Skeletal muscle cell (primary cell): Measurements from ENCODE around the gene IMMP2L.
A peak's percentile ranks its signal among the peaks of the same experiment; 100 is the strongest.
"Not testable (repeated sequence)": the region's sequence is repeated elsewhere in the genome, so short reads cannot be mapped to it uniquely, and the experiment has no call there.

Source experiments
- DNase-seq: peaks from one replicate; pipeline ENCODE4 v3.0.0-alpha.2; 2010; ENCODE audit warnings: low read depth
- H3K4me3 ChIP-seq: 2 replicates; pipeline ENCODE4 v1.5.1; 2011; ENCODE audit warnings: low read depth, mild to moderate bottlenecking, control low read depth, low read length, moderate library complexity

The IMMP2L gene

DNA sequence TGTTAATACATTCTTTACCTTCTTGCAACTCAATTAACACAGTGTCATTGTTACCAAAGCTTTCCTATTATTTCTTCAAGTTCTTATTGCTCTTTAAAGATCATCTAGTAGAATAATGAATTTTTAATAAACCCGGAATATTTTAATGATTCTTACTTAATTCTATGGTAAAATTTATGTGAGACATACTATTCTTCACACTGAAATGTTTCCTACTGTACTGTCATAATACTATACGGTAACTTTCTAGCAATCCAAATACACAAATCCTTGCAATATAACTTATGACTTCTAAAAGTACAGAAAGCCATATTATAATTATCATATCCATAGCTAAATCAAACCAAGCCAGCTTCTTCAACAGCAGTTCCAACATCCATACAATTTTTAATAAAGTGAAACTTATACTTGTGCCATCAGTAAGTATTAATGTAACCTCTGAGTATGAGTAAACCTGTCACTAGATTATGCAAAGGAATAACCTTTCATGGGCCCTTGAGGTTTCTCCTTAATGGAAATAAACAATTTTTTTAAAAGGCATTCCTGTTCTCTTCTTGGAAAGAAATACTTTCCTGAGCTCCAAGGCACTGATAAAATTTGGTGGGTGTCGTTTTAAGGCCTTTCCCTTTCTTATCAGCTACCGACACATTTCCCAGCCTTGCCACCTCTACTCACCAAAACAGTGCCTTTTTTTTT is 87.4 kb downstream of the IMMP2L start:
- H3K4me3 ChIP-seq = no peak overlapping the region
- DNase-seq = no peak

DNA sequence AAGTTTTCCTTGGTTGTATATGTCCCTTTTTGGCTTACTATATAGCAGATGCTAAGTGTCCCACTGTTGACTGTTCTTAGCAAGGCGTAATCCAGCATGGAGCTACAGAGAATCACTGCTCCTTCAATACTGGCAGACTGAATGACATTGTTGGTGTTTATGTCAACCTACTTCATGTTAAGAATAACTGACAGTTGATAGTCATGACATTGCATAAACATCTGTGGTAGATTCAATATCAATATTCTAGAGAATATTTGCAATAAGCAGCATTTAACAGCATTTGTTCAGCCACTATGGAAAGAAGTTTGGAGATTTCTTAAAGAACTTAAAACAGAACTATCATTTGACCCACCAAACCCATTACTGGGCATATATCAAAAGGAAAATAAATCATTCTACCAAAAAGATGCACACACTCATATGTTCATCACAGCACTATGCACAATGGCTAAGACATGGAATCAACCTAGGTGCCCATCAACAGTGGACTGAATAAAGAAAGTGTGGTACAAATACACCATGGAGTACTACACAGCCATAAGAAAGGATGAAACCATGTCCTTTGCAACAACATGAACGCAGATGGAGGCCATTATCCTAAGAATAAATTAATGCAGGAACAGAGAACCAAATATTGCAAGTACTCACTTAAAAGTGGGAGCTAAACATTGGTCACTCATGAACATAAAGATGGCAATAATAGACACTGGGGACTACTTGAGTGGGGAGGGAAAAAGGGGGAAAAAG is 88.7 kb downstream of the IMMP2L start:
- no peak overlapping the region for H3K4me3 ChIP-seq
- no peak for DNase-seq

DNA sequence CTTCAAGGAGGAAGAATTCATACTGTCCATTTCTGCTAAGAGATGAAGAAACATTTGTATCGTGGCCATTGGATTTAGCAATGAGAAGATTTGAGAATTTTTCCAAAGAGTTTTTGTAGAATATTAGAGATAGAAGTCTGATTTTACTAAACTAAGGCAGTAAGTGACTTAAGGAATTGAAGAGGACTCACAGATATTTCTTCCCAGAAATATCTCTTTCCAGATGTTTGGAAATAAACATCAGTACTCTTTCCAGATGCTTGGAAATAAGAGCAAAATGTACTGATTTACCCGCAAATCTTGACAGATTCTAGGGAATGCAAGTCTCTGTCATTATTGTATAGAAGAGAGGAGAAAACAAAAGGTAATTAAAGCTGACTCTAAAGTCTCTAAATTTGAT is 91.3 kb downstream of the IMMP2L start:
- H3K4me3 ChIP-seq = no peak overlapping the region
- DNase-seq = no peak

DNA sequence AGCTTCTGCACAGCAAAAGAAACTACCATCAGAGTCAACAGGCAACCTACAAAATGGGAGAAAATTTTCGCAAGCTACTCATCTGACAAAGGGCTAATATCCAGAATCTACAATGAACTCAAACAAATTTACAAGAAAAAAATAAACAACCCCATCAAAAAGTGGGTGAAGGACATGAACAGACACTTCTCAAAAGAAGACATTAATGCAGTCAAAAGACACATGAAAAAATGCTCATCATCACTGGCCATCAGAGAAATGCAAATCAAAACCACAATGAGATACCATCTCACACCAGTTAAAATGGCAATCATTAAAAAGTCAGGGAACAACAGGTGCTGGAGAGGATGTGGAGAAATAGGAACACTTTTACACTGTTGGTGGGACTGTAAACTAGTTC is 92.4 kb downstream of the IMMP2L start:
- not testable (repeated sequence) for DNase-seq, H3K4me3 ChIP-seq

DNA sequence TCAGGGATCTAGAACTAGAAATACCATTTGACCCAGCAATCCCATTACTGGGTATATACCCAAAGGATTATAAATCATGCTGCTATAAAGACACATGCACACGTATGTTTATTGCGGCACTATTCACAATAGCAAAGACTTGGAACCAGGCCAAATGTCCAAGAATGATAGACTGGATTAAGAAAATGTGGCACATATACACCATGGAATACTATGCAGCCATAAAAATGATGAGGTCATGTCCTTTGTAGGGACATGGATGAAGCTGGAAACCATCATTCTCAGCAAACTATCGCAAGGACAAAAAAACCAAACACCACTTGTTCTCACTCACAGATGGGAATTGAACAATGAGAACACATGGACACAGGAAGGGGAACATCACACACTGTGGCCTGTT is 96.5 kb downstream of the IMMP2L start:
- not testable (repeated sequence) for H3K4me3 ChIP-seq, DNase-seq

DNA sequence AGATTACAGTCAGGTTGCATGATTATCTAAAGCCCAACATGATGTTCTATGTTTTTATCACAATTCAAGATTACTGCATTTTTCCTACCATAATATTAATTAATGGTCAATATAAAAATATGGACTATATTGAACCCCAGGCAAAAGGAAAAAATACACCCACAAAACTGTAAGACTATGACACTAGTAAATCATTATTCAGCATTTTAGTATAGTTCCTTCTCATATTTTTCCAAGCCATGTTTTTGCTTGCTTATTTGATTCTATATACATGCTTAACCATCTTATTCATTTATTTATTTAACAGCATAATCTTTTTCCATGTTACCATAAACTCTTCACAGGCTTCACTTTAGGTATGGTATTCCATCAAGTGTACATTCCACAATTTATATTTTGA is 101.6 kb downstream of the IMMP2L start:
- DNase-seq = no peak
- no peak overlapping the region for H3K4me3 ChIP-seq

DNA sequence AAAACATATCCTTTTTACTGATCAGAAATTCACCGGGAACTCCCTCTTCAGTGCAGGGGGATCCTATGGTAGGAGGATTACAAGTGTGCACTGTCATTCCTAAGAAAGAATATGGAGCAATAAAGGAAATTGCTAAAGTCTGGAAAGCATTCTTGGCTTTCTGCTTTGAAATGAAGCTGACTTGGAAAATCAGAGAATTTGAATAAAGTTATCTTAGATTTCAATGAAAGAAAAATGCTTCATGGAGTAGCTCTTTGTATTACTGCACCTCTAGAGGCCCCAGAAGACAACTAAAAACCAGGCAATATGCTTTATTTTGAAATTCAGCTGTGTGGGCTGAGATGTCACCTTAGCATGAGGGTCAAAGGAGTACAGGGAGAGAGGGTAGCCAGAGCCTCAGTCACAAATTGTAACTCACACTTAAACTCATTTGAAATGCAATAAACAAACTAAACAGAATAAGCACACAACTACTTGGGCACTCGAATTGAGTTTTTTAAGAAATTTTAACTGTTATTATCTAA is 102.5 kb downstream of the IMMP2L start:
- no peak for DNase-seq
- H3K4me3 ChIP-seq = no peak overlapping the region

DNA sequence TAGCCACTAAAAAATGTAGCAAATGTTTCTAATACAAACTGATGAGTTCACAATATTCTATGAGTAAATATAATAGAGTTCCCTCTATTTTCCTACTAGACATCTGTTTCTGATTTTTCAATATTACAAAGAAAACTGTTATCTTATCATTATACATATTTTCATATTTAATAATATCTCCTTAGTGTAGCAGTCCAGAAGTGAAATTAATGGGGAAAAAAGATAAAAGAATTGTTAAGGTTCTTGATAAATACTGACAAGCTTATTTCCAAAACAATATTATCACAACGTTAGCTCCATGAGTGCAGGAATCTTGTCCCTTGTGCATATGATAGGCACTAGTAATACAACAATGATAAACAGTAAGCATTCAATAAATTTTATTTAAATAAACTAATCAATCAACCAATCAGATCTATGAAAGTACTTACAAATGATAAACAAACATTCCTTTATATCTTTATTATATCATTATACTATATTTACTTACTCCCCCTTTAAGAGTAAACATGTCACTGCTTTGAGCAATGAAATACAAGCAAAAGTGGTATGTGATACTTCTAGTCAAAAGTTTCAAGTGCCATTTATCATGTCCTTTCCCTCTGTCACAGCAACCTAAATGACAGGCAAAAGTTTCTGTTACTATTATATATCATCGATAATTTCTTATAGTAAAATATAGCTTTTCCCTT is 103.1 kb downstream of the IMMP2L start:
- H3K4me3 ChIP-seq = no peak overlapping the region
- DNase-seq = no peak

DNA sequence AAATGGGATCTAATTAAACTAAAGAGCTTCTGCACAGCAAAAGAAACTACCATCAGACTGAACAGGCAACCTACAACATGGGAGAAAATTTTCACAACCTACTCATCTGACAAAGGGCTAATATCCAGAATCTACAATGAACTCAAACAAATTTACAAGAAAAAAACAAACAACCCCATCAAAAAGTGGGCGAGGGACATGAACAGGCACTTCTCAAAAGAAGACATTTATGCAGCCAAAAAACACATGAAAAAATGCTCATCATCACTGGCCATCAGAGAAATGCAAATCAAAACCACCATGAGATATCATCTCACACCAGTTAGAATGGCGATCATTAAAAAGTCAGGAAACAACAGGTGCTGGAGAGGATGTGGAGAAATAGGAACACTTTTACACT is 111.6 kb downstream of the IMMP2L start:
- not testable (repeated sequence) for H3K4me3 ChIP-seq, DNase-seq

DNA sequence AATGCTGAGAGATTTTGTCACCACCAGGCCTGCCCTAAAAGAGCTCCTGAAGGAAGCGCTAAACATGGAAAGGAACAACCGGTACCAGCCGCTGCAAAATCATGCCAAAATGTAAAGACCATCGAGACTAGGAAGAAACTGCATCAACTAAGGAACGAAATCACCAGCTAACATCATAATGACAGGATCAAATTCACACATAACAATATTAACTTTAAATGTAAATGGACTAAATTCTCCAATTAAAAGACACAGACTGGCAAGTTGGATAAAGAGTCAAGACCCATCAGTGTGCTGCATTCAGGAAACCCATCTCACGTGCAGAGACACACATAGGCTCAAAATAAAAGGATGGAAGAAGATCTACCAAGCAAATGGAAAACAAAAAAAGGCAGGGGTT is 114.8 kb downstream of the IMMP2L start:
- not testable (repeated sequence) for DNase-seq, H3K4me3 ChIP-seq

DNA sequence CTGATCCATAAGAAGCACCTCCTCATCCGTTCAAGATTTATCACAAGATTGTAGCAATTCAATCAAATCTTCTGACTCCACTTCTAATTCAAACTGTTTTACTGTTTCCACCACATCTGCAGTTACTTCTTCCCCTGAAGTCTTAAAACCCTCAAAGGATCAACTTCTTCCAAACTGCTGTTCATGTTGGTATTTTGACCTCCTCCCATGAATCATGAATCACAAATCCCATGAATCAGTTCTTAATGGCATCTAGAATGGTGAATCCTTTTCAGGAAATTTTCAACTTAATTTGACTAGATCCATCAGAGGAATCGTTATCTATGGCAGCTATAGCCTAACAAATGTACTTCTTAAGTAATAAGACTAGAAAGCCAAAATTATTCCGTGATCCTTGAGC is 122.3 kb downstream of the IMMP2L start:
- DNase-seq = peak; percentile 7
- no peak overlapping the region for H3K4me3 ChIP-seq

DNA sequence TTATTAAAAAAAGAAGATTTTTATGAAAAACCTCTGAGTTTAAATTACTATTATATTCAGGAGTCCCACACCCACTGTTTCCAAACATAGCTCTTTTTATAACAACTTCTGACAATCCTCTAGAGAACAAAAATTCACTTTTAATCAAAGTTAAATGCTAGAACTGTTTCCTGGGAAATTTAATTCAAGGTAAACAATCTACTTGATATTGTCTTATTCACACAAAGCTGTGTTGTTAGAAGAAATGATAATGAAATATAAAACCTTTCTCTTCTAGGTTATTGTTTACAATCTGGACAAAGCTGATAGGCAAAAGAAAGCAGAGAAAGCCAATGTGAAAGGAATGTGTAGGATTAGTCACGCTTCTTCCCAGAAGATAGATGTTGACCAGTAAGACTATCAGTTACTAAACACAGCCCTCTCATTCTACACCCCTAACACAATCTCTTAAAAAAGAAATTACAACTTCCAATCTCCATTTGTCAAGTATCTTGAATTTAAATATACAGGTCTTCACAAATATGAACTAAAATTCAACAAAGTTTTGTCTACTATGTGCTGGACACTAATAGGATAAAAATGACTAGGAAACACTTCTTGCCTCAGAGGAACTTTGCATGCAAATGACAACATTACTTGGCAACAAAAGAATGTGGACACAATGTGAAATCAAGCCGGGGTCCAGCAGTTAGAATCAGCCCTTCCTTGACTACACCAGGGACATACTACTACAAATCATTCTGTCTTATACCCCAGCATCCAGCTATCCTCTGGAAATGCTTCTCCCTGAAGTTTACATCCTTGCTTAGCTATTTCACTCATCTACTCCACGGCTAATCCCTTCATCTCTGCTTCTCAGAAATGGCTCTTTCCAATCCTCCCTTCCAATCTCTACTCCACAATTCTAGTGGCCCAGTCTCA is 123.7 kb downstream of the IMMP2L start:
- H3K4me3 ChIP-seq = no peak overlapping the region
- DNase-seq = peak; percentile 64

DNA sequence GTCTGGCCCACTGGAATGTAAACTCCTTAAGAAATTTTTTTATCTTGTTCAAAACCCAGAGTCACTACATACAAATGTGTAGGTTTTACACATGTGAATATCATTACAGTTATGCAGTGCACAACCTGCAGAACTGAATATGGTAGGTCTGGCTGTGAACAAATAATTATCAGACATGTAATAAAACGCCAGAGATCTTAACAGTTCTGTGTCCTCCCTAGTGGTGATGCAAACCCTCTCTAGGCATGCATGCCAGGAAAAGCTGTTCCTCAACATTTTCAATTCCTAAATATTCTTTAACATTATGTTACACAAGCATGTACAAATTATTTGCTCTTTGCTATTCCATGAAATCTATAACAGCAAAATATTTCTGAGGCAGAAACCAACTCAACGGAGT is 124.6 kb downstream of the IMMP2L start:
- DNase-seq = peak; percentile 11
- no peak overlapping the region for H3K4me3 ChIP-seq

DNA sequence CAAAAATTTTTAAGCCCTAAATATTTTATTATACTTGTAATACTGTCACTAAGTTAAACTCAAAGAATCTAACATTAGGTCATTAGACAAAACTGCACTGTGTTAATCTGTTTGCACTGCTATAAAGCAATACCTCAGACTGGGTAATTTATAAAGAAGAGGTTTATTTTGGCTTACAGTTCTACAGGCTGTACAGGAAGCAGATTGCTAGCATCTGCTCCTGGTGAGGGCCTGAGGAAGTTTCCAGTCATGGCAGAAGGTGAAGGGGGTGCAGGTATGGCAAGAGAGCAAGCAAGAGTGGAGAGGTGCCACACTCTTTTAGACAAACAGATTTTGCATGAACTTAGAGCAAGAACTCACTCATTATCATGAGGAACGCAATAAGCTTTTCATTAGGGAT is 125.7 kb downstream of the IMMP2L start:
- no peak overlapping the region for H3K4me3 ChIP-seq
- no peak for DNase-seq

DNA sequence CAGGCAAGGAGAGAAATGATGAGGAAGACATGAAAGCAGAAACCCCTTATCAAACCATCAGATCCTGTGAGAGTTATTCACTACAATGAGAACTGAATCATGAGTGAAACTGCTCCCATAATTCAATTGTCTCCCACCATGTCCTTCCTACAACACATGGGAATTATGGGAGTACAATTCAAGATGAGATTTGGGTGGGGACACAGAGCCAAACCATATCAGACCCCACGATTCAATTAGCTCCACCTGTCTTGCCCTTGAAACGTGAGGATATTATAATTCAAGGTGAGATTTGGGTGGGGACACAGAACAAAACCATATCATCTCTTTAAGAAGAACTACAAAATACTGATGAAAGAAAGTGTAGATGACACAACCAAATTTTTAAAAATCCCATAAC is 128.9 kb downstream of the IMMP2L start:
- H3K4me3 ChIP-seq = no peak overlapping the region
- DNase-seq = no peak

DNA sequence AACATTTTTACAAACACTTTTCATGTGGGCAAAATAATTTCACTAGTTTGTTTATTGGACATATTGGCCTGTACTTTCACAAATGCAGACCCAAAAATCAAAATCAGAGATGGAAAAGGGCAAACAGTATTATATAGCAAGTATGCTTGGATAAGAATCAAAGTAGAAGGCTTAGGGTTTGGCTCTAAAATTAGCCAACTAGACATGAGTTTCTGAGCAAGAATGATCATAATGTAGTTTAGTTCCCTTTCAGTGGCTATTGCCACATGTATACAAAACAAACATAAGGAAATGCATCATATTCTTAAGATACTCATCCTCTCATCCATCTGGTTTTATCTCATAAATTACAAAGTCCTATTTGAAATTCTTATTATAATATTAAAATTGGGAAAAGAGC is 132.5 kb downstream of the IMMP2L start:
- DNase-seq = no peak
- H3K4me3 ChIP-seq = no peak overlapping the region

DNA sequence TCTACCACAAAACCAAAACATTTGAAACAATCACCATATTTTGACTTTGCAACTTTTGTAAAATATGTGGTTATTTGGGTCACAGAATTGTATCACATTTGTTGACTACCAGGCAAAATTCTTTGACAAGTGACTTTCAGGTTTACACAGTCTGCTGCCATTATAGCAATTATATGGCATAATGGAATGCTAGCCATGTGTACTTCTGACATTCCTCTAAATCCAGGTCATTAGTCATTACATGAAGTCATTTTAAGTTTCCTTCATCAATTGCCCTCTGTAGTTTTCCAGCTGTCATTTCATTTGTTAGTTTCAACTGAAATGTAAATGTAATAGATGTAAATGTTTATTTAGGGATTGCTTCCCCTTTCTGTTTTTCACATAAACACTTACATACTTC is 137.5 kb downstream of the IMMP2L start:
- DNase-seq = no peak
- H3K4me3 ChIP-seq = no peak overlapping the region

DNA sequence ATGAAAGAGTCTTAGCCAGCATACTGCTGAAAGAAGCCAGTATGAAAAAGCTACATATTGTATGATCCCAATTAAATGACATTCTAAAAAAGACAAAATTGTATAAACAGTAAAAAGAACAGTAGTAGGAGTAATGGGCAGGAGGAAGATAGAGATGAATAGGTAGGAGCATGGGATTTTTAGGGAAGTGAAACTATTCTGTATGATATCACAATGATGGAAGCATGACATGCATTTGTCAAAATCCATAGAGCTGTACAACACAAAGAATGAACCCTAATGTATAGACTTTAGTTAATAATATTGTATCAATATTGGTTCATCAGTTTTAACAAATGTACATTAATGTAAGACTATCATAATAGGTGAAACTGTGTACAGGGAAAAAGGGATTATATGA is 147.9 kb downstream of the IMMP2L start:
- H3K4me3 ChIP-seq = no peak overlapping the region
- no peak for DNase-seq

DNA sequence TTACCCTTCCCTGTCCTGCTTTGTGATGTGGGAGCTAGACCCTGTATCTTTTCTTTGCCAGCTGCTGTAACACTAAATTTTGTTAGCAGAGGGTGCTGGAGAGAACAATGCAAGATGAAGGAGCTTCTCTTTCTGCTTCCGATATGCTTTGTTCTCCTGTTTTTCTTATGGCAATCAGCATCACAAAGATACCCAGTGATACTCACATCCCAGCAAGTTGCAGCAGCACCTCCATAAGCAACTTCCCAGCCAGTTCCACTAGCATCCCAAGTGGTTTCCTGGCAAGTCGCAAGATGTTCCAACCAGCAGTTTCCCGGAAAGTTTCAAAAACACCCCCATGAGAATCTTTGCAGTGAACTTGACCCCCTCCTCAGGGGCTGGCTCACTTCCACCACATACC is 148.6 kb downstream of the IMMP2L start:
- peak; percentile 51 for DNase-seq
- no peak overlapping the region for H3K4me3 ChIP-seq
